ENCODE measurements around the gene MARK4. TPM values are rescaled to one million over a fixed set of nuclear protein-coding genes. Genes with fewer than 3 reads are reported as not detected.

The MARK4 gene
- total RNA-seq, 2 donors from 2014 or later, result 12.7 to 28.6 TPM

DNA sequence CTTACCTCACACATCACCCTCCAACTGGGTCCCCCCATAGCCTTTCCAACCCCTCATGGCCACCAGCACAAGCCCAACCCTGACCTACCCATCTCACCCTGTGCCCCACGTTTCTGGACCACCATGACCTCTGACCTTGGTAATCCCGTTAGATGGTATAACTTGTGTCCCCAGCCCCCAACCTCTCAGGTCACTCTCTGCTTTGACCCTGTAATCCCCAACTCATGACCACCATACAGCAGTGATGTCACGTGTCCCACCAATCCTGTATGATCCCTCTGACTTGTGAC is 98.0 kb downstream of the MARK4 start:
- no peaks in the 10 kb centered on the region for H3K36me3 ChIP-seq
- no peak for DNase-seq

DNA sequence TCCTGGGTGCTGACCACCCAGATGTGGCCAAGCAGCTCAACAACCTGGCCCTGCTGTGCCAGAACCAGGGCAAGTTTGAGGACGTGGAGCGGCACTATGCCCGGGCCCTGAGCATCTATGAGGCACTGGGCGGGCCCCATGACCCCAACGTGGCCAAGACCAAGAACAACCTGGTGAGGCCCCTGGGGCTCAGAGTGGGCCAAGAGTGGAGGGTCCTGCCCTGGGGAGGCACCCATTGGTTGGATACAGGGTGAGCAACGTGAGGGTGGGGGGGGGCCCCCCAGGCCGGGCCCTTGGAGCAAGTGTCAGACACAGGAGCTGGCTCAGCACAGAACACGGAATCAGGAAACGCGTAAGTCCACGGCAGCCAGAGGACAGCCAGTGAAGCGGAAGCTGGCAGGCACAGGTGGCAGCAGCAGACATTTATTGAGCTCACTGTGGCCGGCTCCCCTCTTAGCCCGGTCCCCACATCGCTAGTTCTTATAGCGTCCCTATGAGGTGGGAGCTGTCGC is 98.4 kb downstream of the MARK4 start:
- H3K36me3 ChIP-seq, result no peaks in the 10 kb centered on the region
- intact Hi-C loops (cut with DNase I), result no loop called here

More for the DNA sequence above, 98.0 kb downstream of the MARK4 start:
- Histone ChIP-seq H3K27ac (no peak overlapping the region), H3K9ac (ENCODE audit: low read depth in 2 of 2, low read length in 2 of 2) (no peak overlapping the region), H3K9me3 (no peaks in the 10 kb centered on the region), H3K4me3 (no peak overlapping the region), H3K27me3 (peaks cover 8% of the 10 kb centered on the region), H3K4me1 (no peaks in the 10 kb centered on the region)
- TF ChIP-seq CTCF (IDR thresholded peaks at IDR 0.05), result no peak
- intact Hi-C loops (cut with DNase I), result no loop called here

DNA sequence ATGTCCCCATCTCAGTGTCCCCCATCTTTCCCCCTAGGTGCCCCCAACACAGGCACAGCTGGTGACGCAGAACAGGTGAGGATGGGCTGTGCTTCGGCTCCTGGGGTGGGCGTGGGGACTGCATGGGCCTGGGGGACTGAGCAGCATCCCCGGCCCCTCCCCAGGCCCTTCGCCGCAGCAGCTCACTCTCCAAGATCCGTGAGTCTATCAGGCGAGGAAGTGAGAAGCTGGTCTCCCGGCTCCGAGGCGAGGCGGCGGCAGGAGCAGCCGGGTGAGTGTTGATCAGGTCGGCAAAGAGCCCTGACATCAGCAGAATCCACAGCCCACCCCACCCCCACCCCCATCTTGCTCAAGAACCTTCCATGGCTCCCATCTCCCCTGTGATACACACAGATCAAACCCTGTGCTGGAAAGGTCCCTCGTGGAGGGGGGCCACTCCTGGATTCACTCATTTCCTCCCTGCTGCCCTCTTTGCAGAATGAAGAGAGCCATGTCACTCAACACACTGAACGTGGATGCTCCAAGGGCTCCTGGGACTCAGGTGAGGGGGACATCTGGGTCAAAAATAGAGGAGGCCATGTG is 99.5 kb downstream of the MARK4 start:
- H3K9me3 ChIP-seq, result no peaks in the 10 kb centered on the region
- peaks cover under 1% of the 10 kb centered on the region for H3K27me3 ChIP-seq
- intact Hi-C loops (cut with DNase I), result no loop called here
- no peak overlapping the region for H3K4me3 ChIP-seq
- no peaks in the 10 kb centered on the region for H3K4me1 ChIP-seq
- no peak for TF ChIP-seq CTCF (IDR thresholded peaks at IDR 0.05)
- H3K27ac ChIP-seq, result no peak overlapping the region
- no peak for DNase-seq
- H3K9ac ChIP-seq (ENCODE audit: low read depth in 2 of 2, low read length in 2 of 2), result no peak overlapping the region
- H3K36me3 ChIP-seq, result no peaks in the 10 kb centered on the region

More for the DNA sequence above, 98.4 kb downstream of the MARK4 start:
- Histone ChIP-seq H3K4me3 (no peak overlapping the region), H3K27me3 (peaks cover 8% of the 10 kb centered on the region), H3K9me3 (no peaks in the 10 kb centered on the region), H3K27ac (no peak overlapping the region), H3K4me1 (no peaks in the 10 kb centered on the region), H3K9ac (ENCODE audit: low read depth in 2 of 2, low read length in 2 of 2) (no peak overlapping the region)
- DNase-seq, result no peak
- TF ChIP-seq CTCF (IDR thresholded peaks at IDR 0.05), result no peak

DNA sequence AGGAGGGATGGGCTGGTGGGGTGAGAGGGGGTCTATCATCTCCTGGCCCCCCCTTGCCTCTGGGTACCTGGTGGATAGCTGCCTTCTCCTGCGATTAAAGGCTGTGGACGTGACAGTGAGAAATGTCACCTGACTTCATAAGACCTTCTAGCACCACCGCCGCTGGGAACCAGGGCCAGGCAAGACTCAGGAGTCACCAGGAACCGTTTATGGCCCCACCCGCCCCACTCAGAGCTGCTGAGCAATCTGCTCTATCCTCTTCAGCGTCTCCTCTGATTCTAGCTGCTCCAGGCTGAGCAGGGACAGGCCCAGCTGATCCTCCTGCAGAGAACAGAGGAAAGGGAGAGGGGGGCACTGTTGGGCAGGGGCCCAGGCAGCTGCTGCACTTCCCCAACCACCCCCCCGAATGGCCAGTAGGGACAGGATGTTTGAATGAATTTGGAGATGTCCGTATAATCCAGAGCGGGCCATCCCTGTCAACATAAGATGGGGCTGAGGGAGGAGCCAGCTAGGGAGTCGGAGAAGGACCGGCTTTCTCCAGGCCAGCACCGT is 100.4 kb downstream of the MARK4 start:
- no peak overlapping the region for H3K4me3 ChIP-seq
- H3K4me1 ChIP-seq, result no peaks in the 10 kb centered on the region
- H3K27ac ChIP-seq, result no peak overlapping the region
- no peak for TF ChIP-seq CTCF (IDR thresholded peaks at IDR 0.05)
- H3K9me3 ChIP-seq, result no peaks in the 10 kb centered on the region
- intact Hi-C loops (cut with DNase I), result no loop called here
- H3K9ac ChIP-seq (ENCODE audit: low read depth in 2 of 2, low read length in 2 of 2), result no peak overlapping the region
- H3K27me3 ChIP-seq, result no peaks in the 10 kb centered on the region
- no peaks in the 10 kb centered on the region for H3K36me3 ChIP-seq
- DNase-seq, result no peak

GRCh38 chr19:45352062-45352461 is 101.0 kb downstream of the MARK4 start:
- no peak overlapping the region for H3K4me3 ChIP-seq
- H3K9ac ChIP-seq (ENCODE audit: low read depth in 2 of 2, low read length in 2 of 2), result no peak overlapping the region
- H3K27ac ChIP-seq, result no peak overlapping the region
- H3K9me3 ChIP-seq, result no peaks in the 10 kb centered on the region
- no peak for DNase-seq
- intact Hi-C loops (cut with DNase I), result no loop called here
- TF ChIP-seq CTCF (IDR thresholded peaks at IDR 0.05), result no peak
- H3K36me3 ChIP-seq, result no peaks in the 10 kb centered on the region
- no peaks in the 10 kb centered on the region for H3K27me3 ChIP-seq
- H3K4me1 ChIP-seq, result no peaks in the 10 kb centered on the region

All from colonic mucosa (tissue), 4 donors.